ENCODE results near the gene TGFBR3.
A peak's percentile ranks its signal among the peaks of the same experiment; 100 is the strongest.
"Not testable (repeated sequence)": the region's sequence is repeated elsewhere in the genome, so short reads cannot be mapped to it uniquely, and the experiment has no call there.

TGFBR3 gene

GRCh38 chr1:91863498-91863897 is 22.5 kb downstream of the TGFBR3 start:
- H3K9ac ChIP-seq (ENCODE audit: low read length), result peak overlapping the region; percentile 43
- no peak for DNase-seq (ENCODE audit: low read depth)
- no peaks in the 10 kb centered on the region for H3K27me3 ChIP-seq (replicated peaks; ENCODE audit: control insufficient read depth, insufficient read depth, low read length)
- H3K36me3 ChIP-seq (ENCODE audit: control insufficient read depth, insufficient read depth, low read length, severe bottlenecking), result peaks cover 25% of the 10 kb centered on the region
- H3K4me3 ChIP-seq (ENCODE audit: low read length), result peak overlapping the region; percentile 69
- no peaks in the 10 kb centered on the region for H3K9me3 ChIP-seq (ENCODE audit: control insufficient read depth, low read length)
- peaks cover 42% of the 10 kb centered on the region for H3K4me1 ChIP-seq (ENCODE audit: control insufficient read depth, insufficient read depth, low read length)

- no peaks in the 10 kb centered on the region for H3K27me3 ChIP-seq (replicated peaks; ENCODE audit: control insufficient read depth, insufficient read depth, low read length)
- no peaks in the 10 kb centered on the region for H3K9me3 ChIP-seq (ENCODE audit: control insufficient read depth, low read length)
- no peak overlapping the region for H3K4me3 ChIP-seq (ENCODE audit: low read length)
- H3K4me1 ChIP-seq (ENCODE audit: control insufficient read depth, insufficient read depth, low read length), result peaks cover 43% of the 10 kb centered on the region
- H3K36me3 ChIP-seq (ENCODE audit: control insufficient read depth, insufficient read depth, low read length, severe bottlenecking), result peaks cover 39% of the 10 kb centered on the region
- no peak overlapping the region for H3K9ac ChIP-seq (ENCODE audit: low read length)
- no peak for DNase-seq (ENCODE audit: low read depth)
These were observed 23.8 kb downstream of the TGFBR3 start for GRCh38 chr1:91862120-91862519.

GRCh38 chr1:91857557-91858239 is 28.3 kb downstream of the TGFBR3 start:
- peaks cover 16% of the 10 kb centered on the region for H3K4me1 ChIP-seq (ENCODE audit: control insufficient read depth, insufficient read depth, low read length)
- no peak for DNase-seq (ENCODE audit: low read depth)

GRCh38 chr1:91856996-91857395 is 29.0 kb downstream of the TGFBR3 start:
- peaks cover 11% of the 10 kb centered on the region for H3K4me1 ChIP-seq (ENCODE audit: control insufficient read depth, insufficient read depth, low read length)
- peaks cover 62% of the 10 kb centered on the region for H3K36me3 ChIP-seq (ENCODE audit: control insufficient read depth, insufficient read depth, low read length, severe bottlenecking)
- no peak for DNase-seq (ENCODE audit: low read depth)
- H3K9me3 ChIP-seq (ENCODE audit: control insufficient read depth, low read length), result no peaks in the 10 kb centered on the region
- H3K4me3 ChIP-seq (ENCODE audit: low read length), result no peak overlapping the region
- no peak overlapping the region for H3K9ac ChIP-seq (ENCODE audit: low read length)
- H3K27me3 ChIP-seq (replicated peaks; ENCODE audit: control insufficient read depth, insufficient read depth, low read length), result no peaks in the 10 kb centered on the region

More at GRCh38 chr1:91857557-91858239, 28.3 kb downstream of the TGFBR3 start:
- Histone ChIP-seq H3K9me3 (ENCODE audit: control insufficient read depth, low read length) (no peaks in the 10 kb centered on the region), H3K27me3 (replicated peaks; ENCODE audit: control insufficient read depth, insufficient read depth, low read length) (no peaks in the 10 kb centered on the region), H3K9ac (ENCODE audit: low read length) (no peak overlapping the region), H3K36me3 (ENCODE audit: control insufficient read depth, insufficient read depth, low read length, severe bottlenecking) (peaks cover 61% of the 10 kb centered on the region), H3K4me3 (ENCODE audit: low read length) (no peak overlapping the region)

GRCh38 chr1:91854852-91855534 is 31.0 kb downstream of the TGFBR3 start:
- Histone ChIP-seq H3K36me3 (ENCODE audit: control insufficient read depth, insufficient read depth, low read length, severe bottlenecking) (peaks cover 50% of the 10 kb centered on the region), H3K4me1 (ENCODE audit: control insufficient read depth, insufficient read depth, low read length) (peaks cover 31% of the 10 kb centered on the region), H3K4me3 (ENCODE audit: low read length) (no peak overlapping the region), H3K9me3 (ENCODE audit: control insufficient read depth, low read length) (no peaks in the 10 kb centered on the region), H3K27me3 (replicated peaks; ENCODE audit: control insufficient read depth, insufficient read depth, low read length) (no peaks in the 10 kb centered on the region), H3K9ac (ENCODE audit: low read length) (no peak overlapping the region)
- no peak for DNase-seq (ENCODE audit: low read depth)

- DNase-seq (ENCODE audit: low read depth), result no peak
- no peaks in the 10 kb centered on the region for H3K27me3 ChIP-seq (replicated peaks; ENCODE audit: control insufficient read depth, insufficient read depth, low read length)
- H3K9ac ChIP-seq (ENCODE audit: low read length), result no peak overlapping the region
- peaks cover 31% of the 10 kb centered on the region for H3K4me1 ChIP-seq (ENCODE audit: control insufficient read depth, insufficient read depth, low read length)
- no peaks in the 10 kb centered on the region for H3K9me3 ChIP-seq (ENCODE audit: control insufficient read depth, low read length)
- no peak overlapping the region for H3K4me3 ChIP-seq (ENCODE audit: low read length)
- H3K36me3 ChIP-seq (ENCODE audit: control insufficient read depth, insufficient read depth, low read length, severe bottlenecking), result peaks cover 36% of the 10 kb centered on the region
These were observed 32.6 kb downstream of the TGFBR3 start for GRCh38 chr1:91853397-91853796.

GRCh38 chr1:91852011-91852410 is 33.9 kb downstream of the TGFBR3 start:
- H3K27me3 ChIP-seq (replicated peaks; ENCODE audit: control insufficient read depth, insufficient read depth, low read length); H3K4me3 ChIP-seq (ENCODE audit: low read length); DNase-seq (ENCODE audit: low read depth); H3K9me3 ChIP-seq (ENCODE audit: control insufficient read depth, low read length): not testable (repeated sequence)
- Histone ChIP-seq H3K4me1 (ENCODE audit: control insufficient read depth, insufficient read depth, low read length) (peaks cover 28% of the 10 kb centered on the region), H3K9ac (ENCODE audit: low read length) (peak overlapping the region; percentile 53), H3K36me3 (ENCODE audit: control insufficient read depth, insufficient read depth, low read length, severe bottlenecking) (peaks cover 23% of the 10 kb centered on the region)

GRCh38 chr1:91851130-91852010 is 34.6 kb downstream of the TGFBR3 start:
- no peaks in the 10 kb centered on the region for H3K9me3 ChIP-seq (ENCODE audit: control insufficient read depth, low read length)
- peak overlapping the region; percentile 69 for H3K4me3 ChIP-seq (ENCODE audit: low read length)
- peaks cover 17% of the 10 kb centered on the region for H3K36me3 ChIP-seq (ENCODE audit: control insufficient read depth, insufficient read depth, low read length, severe bottlenecking)
- DNase-seq (ENCODE audit: low read depth), result peak; percentile 82
- H3K4me1 ChIP-seq (ENCODE audit: control insufficient read depth, insufficient read depth, low read length), result peaks cover 27% of the 10 kb centered on the region
- H3K27me3 ChIP-seq (replicated peaks; ENCODE audit: control insufficient read depth, insufficient read depth, low read length), result no peaks in the 10 kb centered on the region
- H3K9ac ChIP-seq (ENCODE audit: low read length), result peak overlapping the region; percentile 53

- Histone ChIP-seq H3K27me3 (replicated peaks; ENCODE audit: control insufficient read depth, insufficient read depth, low read length) (no peaks in the 10 kb centered on the region), H3K36me3 (ENCODE audit: control insufficient read depth, insufficient read depth, low read length, severe bottlenecking) (peaks cover 12% of the 10 kb centered on the region), H3K9me3 (ENCODE audit: control insufficient read depth, low read length) (no peaks in the 10 kb centered on the region), H3K9ac (ENCODE audit: low read length) (peak overlapping the region; percentile 28), H3K4me1 (ENCODE audit: control insufficient read depth, insufficient read depth, low read length) (peaks cover 33% of the 10 kb centered on the region), H3K4me3 (ENCODE audit: low read length) (peak overlapping the region; percentile 69)
- DNase-seq (ENCODE audit: low read depth), result no peak
These were observed 35.2 kb downstream of the TGFBR3 start for GRCh38 chr1:91850708-91851107.

GRCh38 chr1:91847851-91848250 is 38.1 kb downstream of the TGFBR3 start:
- H3K9me3 ChIP-seq (ENCODE audit: control insufficient read depth, low read length), result no peaks in the 10 kb centered on the region
- peaks cover 57% of the 10 kb centered on the region for H3K4me1 ChIP-seq (ENCODE audit: control insufficient read depth, insufficient read depth, low read length)
- no peak overlapping the region for H3K9ac ChIP-seq (ENCODE audit: low read length)
- no peak for DNase-seq (ENCODE audit: low read depth)
- H3K36me3 ChIP-seq (ENCODE audit: control insufficient read depth, insufficient read depth, low read length, severe bottlenecking), result peaks cover 2% of the 10 kb centered on the region
- H3K27me3 ChIP-seq (replicated peaks; ENCODE audit: control insufficient read depth, insufficient read depth, low read length), result no peaks in the 10 kb centered on the region
- H3K4me3 ChIP-seq (ENCODE audit: low read length), result no peak overlapping the region

GRCh38 chr1:91846639-91847013 is 39.3 kb downstream of the TGFBR3 start:
- H3K4me1 ChIP-seq (ENCODE audit: control insufficient read depth, insufficient read depth, low read length), result peaks cover 52% of the 10 kb centered on the region
- peak overlapping the region; percentile 69 for H3K9ac ChIP-seq (ENCODE audit: low read length)
- no peaks in the 10 kb centered on the region for H3K27me3 ChIP-seq (replicated peaks; ENCODE audit: control insufficient read depth, insufficient read depth, low read length)
- no peaks in the 10 kb centered on the region for H3K36me3 ChIP-seq (ENCODE audit: control insufficient read depth, insufficient read depth, low read length, severe bottlenecking)
- H3K4me3 ChIP-seq (ENCODE audit: low read length), result no peak overlapping the region
- H3K9me3 ChIP-seq (ENCODE audit: control insufficient read depth, low read length), result no peaks in the 10 kb centered on the region
- DNase-seq (ENCODE audit: low read depth), result no peak
